Suprapubic skin (tissue), 4 donors: ENCODE measurements around the gene MAST4. TPM values are rescaled to one million over a fixed set of nuclear protein-coding genes. Genes with fewer than 3 reads are reported as not detected.

ENCODE experiments used
- DNase-seq, 2 donors: peaks; one replicate each; pipeline ENCODE4 v3.0.0-alpha.2; 2019; ENCODE audit warnings: low spot score in 2 of 2
- H3K27ac ChIP-seq: fragments of 200-600 bp; sonication (generic); one replicate; pipeline ENCODE4 v1.5.1; 2019
- H3K27me3 ChIP-seq: fragments of 200-600 bp; sonication (generic); one replicate; pipeline ENCODE4 v1.5.1; 2019
- H3K36me3 ChIP-seq: fragments of 200-600 bp; sonication (generic); one replicate; pipeline ENCODE4 v1.5.1; 2019
- H3K4me1 ChIP-seq: fragments of 200-600 bp; sonication (generic); one replicate; pipeline ENCODE4 v1.5.1; 2019
- H3K4me3 ChIP-seq: fragments of 200-600 bp; sonication (generic); one replicate; pipeline ENCODE4 v1.5.1; 2019; ENCODE audit warnings: mild to moderate bottlenecking
- H3K9me3 ChIP-seq: fragments of 200-600 bp; sonication (generic); one replicate; pipeline ENCODE4 v1.5.1; 2019
- EP300 ChIP-seq: sonication (generic); formaldehyde crosslinking; IDR thresholded peaks from one replicate; pipeline ENCODE4 v1.6.1; 2017; ENCODE audit warnings: antibody characterized with exemption
- POLR2A ChIP-seq, 2 donors: fragments of 450-650 bp; IDR thresholded peaks; one replicate each; pipeline ENCODE4 v1.6.1; 2017; ENCODE audit warnings: antibody characterized with exemption in 2 of 2, mild to moderate bottlenecking in 2 of 2, moderate library complexity in 2 of 2
- POLR2AphosphoS5 ChIP-seq, 3 donors: sonication (generic); formaldehyde crosslinking; IDR thresholded peaks; one replicate each; pipeline ENCODE4 v1.6.1; 2017; ENCODE audit warnings: antibody characterized with exemption in 3 of 3
- WGBS: methylation state at CpG from one replicate; pipeline ENCODE4 v1.1.5; 2018; 5-methylcytosine and 5-hydroxymethylcytosine counted together
- total RNA-seq, 4 donors: library from RNA; depleted of rRNA; stranded (reverse); fragments of >200 nt; gene quantifications; one replicate each; pipeline ENCODE4 v1.1.0, GENCODE V29; 2016
- TF ChIP-seq, protein P1 (sequence below), 2 donors: fragments of 200-600 bp in 1 of 2; fragments of 450-650 bp in 1 of 2; sonication (generic) in 1 of 2; IDR thresholded peaks; one replicate each; pipeline ENCODE4 v1.5.1; 2016 to 2019; ENCODE audit warnings: antibody characterized with exemption in 2 of 2, mild to moderate bottlenecking in 1 of 2, moderate library complexity in 1 of 2

MAST4 gene
- total RNA-seq, 4 donors from 2014 or later: 79.2 to 144 (median 98.1) TPM

GRCh38 chr5:67073045-67073680 lies 477.0 kb downstream of the MAST4 start:
- Histone ChIP-seq H3K9me3 (no peaks in the 10 kb centered on the region), H3K27me3 (no peaks in the 10 kb centered on the region), H3K36me3 (no peaks in the 10 kb centered on the region), H3K4me3 (no peak overlapping the region), H3K27ac (no peak overlapping the region), H3K4me1 (peaks cover 4% of the 10 kb centered on the region)
- TF ChIP-seq POLR2A (IDR thresholded peaks at IDR 0.05) (no peak), EP300 (no peak), POLR2AphosphoS5 (IDR thresholded peaks at IDR 0.05) (no peak)
- TF ChIP-seq, protein P1, sequence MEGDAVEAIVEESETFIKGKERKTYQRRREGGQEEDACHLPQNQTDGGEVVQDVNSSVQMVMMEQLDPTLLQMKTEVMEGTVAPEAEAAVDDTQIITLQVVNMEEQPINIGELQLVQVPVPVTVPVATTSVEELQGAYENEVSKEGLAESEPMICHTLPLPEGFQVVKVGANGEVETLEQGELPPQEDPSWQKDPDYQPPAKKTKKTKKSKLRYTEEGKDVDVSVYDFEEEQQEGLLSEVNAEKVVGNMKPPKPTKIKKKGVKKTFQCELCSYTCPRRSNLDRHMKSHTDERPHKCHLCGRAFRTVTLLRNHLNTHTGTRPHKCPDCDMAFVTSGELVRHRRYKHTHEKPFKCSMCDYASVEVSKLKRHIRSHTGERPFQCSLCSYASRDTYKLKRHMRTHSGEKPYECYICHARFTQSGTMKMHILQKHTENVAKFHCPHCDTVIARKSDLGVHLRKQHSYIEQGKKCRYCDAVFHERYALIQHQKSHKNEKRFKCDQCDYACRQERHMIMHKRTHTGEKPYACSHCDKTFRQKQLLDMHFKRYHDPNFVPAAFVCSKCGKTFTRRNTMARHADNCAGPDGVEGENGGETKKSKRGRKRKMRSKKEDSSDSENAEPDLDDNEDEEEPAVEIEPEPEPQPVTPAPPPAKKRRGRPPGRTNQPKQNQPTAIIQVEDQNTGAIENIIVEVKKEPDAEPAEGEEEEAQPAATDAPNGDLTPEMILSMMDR (IDR thresholded peaks at IDR 0.05): no peak
- DNase-seq: no peak
- WGBS: 78% methylated on average over 3 of the region's 3 CpGs

GRCh38 chr5:67077296-67077695 lies 481.1 kb downstream of the MAST4 start:
- Histone ChIP-seq H3K9me3 (no peaks in the 10 kb centered on the region), H3K4me3 (no peak overlapping the region), H3K36me3 (no peaks in the 10 kb centered on the region), H3K27ac (no peak overlapping the region), H3K27me3 (no peaks in the 10 kb centered on the region), H3K4me1 (peaks cover 4% of the 10 kb centered on the region)
- WGBS: 91% methylated on average over 4 of the region's 4 CpGs
- TF ChIP-seq, protein P1 (IDR thresholded peaks at IDR 0.05): no peak
- TF ChIP-seq POLR2A (IDR thresholded peaks at IDR 0.05) (no peak), POLR2AphosphoS5 (IDR thresholded peaks at IDR 0.05) (no peak), EP300 (no peak)
- no peak for DNase-seq

DNA sequence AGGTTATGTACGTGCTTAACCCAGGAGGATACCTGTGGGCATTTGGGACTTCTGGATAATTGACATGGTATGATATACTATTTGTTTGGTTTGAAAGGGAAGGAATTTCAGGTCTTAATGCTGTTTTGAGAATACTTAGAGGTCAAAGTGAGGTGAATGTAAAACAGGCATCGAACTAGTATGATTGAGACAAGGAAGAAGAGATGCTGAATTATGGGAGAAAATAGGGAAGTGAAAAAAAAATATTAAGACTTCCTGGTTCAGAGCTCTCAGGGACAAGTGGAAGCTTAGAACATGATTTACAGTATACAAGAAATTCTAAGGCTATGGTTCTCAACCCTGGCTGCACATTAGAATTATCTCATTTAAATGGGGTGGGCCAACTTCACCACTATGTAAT lies 485.1 kb downstream of the MAST4 start:
- DNase-seq: no peak
- 95% methylated on average over 2 of the region's 2 CpGs for WGBS
- no peak overlapping the region for H3K4me3 ChIP-seq
- H3K27ac ChIP-seq: no peak overlapping the region
- no peaks in the 10 kb centered on the region for H3K36me3 ChIP-seq
- no peaks in the 10 kb centered on the region for H3K27me3 ChIP-seq
- H3K4me1 ChIP-seq: no peaks in the 10 kb centered on the region
- no peaks in the 10 kb centered on the region for H3K9me3 ChIP-seq
- TF ChIP-seq EP300: no peak
- TF ChIP-seq POLR2A (IDR thresholded peaks at IDR 0.05): no peak
- TF ChIP-seq, protein P1 (IDR thresholded peaks at IDR 0.05): no peak

- Histone ChIP-seq H3K27me3 (no peaks in the 10 kb centered on the region), H3K27ac (no peak overlapping the region), H3K36me3 (no peaks in the 10 kb centered on the region), H3K4me1 (no peaks in the 10 kb centered on the region), H3K9me3 (no peaks in the 10 kb centered on the region), H3K4me3 (no peak overlapping the region)
- no peak for DNase-seq
- TF ChIP-seq EP300 (no peak), POLR2A (IDR thresholded peaks at IDR 0.05) (no peak), POLR2AphosphoS5 (IDR thresholded peaks at IDR 0.05) (no peak)
- TF ChIP-seq, protein P1 (IDR thresholded peaks at IDR 0.05): no peak
- 51% methylated on average over 1 of the region's 1 CpG for WGBS
Measured at GRCh38 chr5:67082941-67083340, 486.7 kb downstream of the MAST4 start.

GRCh38 chr5:67085616-67086015 lies 489.4 kb downstream of the MAST4 start:
- no peaks in the 10 kb centered on the region for H3K27me3 ChIP-seq
- DNase-seq: no peak
- 76% methylated on average over 4 of the region's 4 CpGs for WGBS
- H3K9me3 ChIP-seq: no peaks in the 10 kb centered on the region
- H3K27ac ChIP-seq: no peak overlapping the region
- H3K4me3 ChIP-seq: no peak overlapping the region
- peaks cover 10% of the 10 kb centered on the region for H3K4me1 ChIP-seq
- H3K36me3 ChIP-seq: no peaks in the 10 kb centered on the region
- TF ChIP-seq EP300: no peak
- TF ChIP-seq, protein P1 (IDR thresholded peaks at IDR 0.05): no peak
- no peak for TF ChIP-seq POLR2A (IDR thresholded peaks at IDR 0.05)
- TF ChIP-seq POLR2AphosphoS5 (IDR thresholded peaks at IDR 0.05): no peak
